ENCODE measurements around the gene BSPRY.
A peak's percentile ranks its signal among the peaks of the same experiment; 100 is the strongest.

The BSPRY gene

GRCh38 chr9:113349445-113350094, at the start of gene BSPRY:
BSPRY (plus strand) TSS chr9:113349541; CDS start chr9:113349580, 39 bp downstream.
- no peak for DNase-seq

GRCh38 chr9:113299800-113300292, 49.5 kb upstream of the BSPRY start:
- peak; percentile 87 for DNase-seq

DNA sequence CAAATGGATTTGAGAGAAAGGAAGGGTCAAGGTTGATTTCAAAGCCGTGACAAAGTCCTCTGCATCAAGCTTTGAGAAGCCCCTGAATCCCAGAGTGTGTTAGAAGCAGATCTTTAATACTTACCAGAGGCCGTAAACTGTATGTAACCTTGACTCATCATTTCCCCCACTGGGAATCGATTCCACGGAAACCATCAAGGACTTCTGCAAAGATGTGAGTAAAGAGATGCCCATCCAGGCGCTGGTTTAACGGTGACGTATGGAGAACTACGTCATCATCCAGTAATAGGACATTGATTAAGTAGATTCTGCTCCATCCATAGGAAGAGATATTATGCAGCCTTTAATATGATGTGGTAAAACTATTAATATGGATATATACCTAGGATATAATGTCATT, 47.8 kb upstream of the BSPRY start:
- no peak for DNase-seq

- no peak for DNase-seq
Measured at GRCh38 chr9:113302792-113303418, 46.4 kb upstream of the BSPRY start, which contains the start of gene RNF183. RNF183 (minus strand) TSS chr9:113303376; CDS start chr9:113298184, 5,192 bp downstream.

DNA sequence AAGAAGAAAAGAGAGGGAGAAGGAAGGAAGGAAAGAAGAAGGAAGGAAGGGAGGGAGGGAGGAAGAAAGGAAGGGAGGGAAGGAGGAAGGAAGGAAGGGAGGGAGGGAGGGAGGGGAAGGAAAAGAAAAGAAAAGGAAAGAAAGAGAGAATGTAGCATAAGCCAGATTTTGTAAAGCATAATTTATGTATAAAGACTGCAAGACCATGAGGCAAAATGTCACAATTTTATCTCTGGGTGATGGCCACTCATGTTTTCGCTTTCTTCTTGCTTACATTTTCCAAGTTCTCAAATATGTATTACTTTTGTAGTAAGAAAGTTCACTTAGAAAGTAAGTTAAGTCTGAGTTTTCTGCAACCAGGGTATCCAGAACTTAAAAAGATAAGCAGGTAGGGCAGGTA, 42.8 kb upstream of the BSPRY start:
- no peak for DNase-seq

- DNase-seq, result no peak
Measured at GRCh38 chr9:113307396-113307975, 41.9 kb upstream of the BSPRY start.

DNA sequence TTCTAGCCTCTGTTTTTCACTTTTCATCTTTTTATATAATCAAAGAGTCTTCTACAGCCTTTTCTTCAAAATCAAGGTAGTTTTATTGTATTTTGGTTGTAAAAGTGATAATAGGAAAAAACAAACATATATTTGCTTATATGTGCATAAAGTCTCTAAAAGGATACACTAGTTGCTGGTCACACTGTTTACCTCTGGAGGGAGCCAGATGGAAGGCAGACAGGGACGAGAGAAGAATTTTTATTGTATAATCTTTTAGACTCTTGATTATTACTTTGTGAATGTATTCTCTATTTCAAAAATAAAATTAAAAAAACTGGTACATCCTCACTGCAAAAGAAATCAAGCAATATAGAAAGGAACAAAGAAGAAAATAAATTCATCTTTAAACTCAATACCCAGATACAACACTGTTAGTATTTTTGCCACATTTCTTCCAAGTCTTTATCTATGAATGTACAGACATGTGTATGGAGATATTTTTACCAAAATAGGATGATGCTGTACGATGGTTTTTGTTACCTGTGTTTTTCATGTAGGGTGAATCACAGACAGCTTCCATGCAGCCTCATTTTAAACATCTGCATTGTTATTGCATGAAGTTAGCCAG, 40.0 kb upstream of the BSPRY start:
- DNase-seq, result peak; percentile 62

DNA sequence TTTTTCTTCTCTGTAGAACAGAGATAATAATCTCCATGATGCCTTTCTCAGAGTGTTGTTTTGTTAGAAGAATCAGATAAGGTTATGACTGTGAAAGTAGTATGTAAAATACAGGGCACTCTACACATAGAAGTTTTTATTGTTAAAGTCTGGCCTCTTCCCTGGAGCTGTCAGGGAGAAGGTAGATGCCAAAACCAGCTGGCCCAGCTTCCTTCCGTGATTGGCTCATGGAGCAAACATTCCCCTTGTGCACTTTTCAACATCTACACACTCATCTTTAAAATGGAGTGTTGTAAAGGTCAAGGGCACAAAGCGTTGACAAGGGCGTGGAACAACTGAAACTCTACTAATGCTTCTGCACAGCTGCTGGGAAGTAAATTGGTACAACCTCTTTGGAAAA, 38.8 kb upstream of the BSPRY start:
- no peak for DNase-seq

DNA sequence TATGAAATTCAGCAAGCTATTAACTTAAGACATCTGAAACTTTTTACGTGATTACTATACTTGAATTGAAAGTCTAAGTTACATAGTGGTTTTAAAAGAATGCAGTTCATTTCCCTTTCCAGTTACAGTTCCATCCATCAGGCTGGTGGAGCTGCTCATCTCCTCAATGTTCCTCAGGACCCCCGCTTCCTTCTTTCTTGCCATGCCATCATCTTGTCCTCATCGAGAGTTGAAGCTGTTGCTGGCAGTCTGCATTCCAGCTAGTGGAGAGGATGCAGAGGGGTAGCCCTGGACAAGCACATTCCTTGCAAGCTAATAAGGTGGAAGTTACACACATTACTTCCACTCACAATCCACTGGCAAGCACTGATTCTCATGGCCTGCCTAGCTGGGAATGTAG, 37.4 kb upstream of the BSPRY start:
- DNase-seq, result no peak

DNA sequence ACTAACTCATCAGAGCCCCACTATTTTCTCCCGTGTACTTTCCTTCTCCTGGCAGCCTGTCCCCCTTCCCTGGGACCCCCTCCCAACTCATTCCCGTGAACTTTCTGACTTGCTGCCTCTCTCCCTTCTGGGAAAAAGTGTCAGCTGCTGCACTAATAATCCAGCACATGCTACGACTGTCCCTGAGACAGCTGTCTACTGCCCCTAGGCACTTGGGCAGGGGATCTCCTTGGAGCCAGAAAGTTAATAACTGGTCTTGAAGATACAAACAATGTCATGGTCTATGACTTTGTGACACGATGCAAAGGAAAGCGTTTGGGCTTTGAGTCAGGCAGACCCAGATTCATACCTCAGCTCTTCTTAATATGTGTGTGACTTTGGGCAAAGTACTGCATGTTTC, 36.1 kb upstream of the BSPRY start:
- DNase-seq, result no peak

GRCh38 chr9:113315231-113315630, 34.1 kb upstream of the BSPRY start:
- DNase-seq, result no peak

DNA sequence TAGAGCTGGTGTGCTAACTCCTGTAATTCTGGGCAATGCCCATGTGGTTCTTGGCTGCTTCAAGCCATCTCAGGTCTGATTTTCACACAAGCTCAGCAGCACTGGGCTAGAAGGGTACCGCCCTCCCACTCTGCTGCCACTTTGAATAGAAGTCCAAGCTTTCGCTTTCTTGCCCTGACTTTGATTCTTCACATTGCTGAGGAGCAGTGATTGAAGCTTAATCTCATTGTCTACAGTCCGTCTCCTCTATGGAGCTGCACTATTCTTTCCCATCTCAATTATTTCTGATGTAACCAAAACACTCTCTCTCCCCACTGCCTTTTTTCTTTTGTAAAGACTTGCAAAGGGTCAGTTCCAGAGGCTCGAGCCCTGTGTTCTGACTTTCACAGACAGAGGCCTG, 33.3 kb upstream of the BSPRY start:
- no peak for DNase-seq

DNA sequence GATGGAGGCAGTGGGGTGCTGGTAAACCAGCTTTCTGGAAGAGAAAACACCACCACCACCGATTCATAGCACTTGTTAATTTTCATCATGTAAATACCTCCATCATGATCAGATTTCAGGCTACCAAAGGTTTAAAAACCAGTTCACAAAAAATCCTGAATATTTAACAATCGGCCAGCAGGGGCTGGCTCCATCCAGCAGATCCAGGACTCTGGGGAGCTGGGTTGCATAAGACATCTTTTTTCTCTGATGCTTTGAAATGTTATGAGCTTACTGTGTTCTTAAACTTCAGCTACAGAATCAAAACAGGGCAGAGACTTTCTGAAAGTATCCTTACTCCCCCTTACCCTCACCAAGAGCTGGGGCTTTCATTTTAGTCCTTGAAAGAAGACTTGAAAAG, 31.6 kb upstream of the BSPRY start:
- no peak for DNase-seq

GRCh38 chr9:113319054-113319453, 30.3 kb upstream of the BSPRY start:
- no peak for DNase-seq

DNA sequence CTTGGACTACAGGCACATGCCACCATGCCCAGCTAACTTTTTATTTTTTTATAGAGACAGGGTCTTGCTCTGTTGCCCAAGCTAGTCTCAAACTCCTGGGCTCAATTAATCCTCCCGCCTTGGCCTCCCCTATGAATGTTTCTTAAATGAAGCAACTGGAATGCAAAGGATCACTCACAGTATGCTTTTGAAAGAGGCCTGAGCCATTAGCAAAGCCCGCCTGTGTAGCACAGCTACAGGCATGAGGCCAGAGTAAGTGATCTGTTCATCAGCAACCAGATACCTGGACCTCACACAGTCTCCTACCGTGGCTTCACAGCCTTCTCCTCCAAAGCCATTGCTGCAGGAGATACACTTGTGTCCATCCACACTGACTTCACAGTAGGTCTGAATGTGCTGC, 29.3 kb upstream of the BSPRY start:
- no peak for DNase-seq

DNA sequence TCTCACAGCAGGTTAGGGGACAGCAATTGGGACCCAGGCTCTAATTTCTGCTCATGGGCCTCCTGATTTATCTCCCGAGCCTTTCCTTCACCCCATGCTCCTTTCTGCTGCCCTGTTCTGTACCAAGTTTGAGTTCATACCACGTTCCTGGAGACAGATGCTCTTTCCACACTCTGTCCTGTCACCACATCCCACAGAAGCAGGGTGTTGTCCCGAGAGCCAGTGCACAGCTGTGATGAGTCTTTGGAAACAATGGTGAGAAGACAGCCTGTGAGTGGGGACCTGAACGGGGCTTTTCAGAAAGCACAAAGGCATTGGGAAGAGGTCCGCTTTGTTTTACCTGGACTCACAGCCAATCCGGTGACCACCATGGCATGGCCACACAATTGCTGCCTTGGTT, 26.7 kb upstream of the BSPRY start:
- no peak for DNase-seq

DNA sequence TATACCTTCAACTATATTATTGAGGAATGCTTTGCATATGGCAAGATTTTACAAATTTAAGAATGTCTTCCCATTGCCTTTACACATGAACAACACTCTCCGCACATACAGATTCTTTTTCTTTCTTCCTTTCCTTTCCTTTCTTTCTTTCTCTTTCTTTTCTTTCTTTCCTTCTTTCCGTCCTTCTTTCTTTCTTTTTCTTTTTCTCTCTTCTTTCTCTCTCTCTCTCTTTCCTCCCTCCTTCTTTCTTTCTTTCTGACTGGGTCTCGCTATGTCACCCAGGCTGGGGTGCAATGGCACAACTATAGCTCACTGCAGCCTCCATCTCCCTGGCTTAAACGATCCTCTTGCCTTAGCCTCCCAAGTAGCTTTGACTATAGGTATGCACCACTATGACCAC, 23.1 kb upstream of the BSPRY start:
- no peak for DNase-seq

- DNase-seq, result no peak
Measured at GRCh38 chr9:113328045-113328782, 21.1 kb upstream of the BSPRY start.

- no peak for DNase-seq
Measured at GRCh38 chr9:113331780-113332179, 17.6 kb upstream of the BSPRY start.

- no peak for DNase-seq
Measured at GRCh38 chr9:113337714-113338113, 11.6 kb upstream of the BSPRY start.

DNA sequence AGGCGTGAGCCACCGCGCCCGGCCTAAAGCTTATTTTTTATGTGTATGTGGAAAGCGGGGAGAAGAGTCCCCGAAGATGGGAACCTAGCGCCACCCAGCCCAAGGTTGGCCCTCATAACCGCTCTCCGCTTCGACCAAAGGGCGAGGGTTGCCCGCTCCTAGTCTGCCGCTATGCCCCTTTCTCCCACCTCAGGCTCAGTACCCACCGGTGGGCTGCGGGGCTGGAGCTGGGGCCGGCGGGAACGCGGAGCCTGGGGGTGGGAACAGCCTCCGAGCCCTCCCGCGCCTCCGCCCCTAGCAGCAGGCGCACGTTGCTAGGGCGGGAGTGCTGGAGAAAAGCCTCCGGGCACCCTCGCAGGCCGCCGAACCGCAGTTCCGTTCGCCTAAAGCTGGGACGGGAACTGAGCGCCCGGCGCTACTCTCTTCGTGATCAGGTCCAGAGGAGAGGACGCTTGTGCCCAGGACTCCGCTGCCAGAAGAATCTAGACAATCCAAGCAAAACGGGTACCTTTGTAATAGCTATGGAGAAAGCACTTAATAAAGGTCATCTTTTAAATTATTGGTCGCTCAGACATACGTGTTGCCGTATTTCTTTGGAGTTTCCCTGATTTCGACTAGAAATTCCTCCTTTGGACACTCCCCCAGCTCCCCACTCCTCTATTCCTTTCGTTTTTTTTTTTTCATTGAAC, 9.2 kb upstream of the BSPRY start, which contains the start of gene WDR31:
TSS of gene WDR31 (minus strand) at position 265 of the 689 bp plus-strand sequence. CDS start 8,253 bp downstream, outside the sequence.
- peak; percentile 93 for DNase-seq

DNA sequence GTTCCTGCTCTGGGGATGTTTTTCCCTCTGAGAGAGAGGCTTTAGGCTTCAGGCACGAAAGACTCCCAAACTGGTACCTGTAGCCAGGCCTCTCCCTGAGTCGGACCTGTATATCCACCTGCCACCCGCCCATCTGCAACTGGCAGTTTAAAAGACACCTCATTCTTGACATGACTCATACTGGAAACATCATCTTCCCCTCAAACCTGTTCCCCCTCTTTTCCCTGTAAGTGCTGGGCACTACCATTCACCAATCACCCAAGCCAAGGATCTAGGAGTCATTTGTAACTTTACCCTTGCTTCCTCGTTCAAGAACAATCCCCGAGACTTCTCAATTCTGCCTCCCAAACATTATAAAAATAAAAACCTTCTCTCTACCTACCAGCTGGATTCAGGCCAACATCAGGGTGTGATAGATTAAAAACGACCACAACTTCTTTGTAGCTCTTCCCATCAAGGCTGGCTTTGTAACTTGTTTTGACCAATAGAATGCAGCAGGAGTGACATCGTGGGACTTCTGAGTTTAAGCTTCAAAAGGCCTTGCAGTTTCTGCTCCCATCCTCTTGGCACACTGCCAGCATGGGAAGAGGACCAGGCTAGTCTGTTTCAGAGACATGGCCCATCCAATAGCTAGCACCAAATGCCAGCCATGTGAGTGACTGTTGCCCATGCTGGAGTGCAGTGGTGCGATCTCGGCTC, 7.5 kb upstream of the BSPRY start:
- DNase-seq, result peak; percentile 45

All from OCI-M1 (cell line).